ENCODE data around the gene ST6GAL1.

- TF ChIP-seq POLR2AphosphoS5 (IDR thresholded peaks at IDR 0.05; ENCODE audit: low read depth, low read length) = no peak
- TF ChIP-seq REST (IDR thresholded peaks at IDR 0.05; ENCODE audit: insufficient read depth in 1 of 2, low read depth in 2 of 2, low read length in 2 of 2) = no peak
- no peak for TF ChIP-seq TAF1 (IDR thresholded peaks at IDR 0.05; ENCODE audit: borderline replicate concordance, insufficient read depth, low read length)
Measured at GRCh38 chr3:186921578-186921977, 8.7 kb upstream of the ST6GAL1 start.

Measured in PFSK-1 (cell line).